H1 (cell line): ENCODE data around the gene KCNIP3. TPM values are rescaled to one million over a fixed set of nuclear protein-coding genes. Genes with fewer than 3 reads are reported as not detected.

ENCODE experiments used
- CTCF ChIA-PET: fragments of 300-600 bp; sonication (Branson Sonifier 250); formaldehyde crosslinking; loops from one replicate; lab custom pipeline; 2021; ENCODE audit not compliant: partially characterized antibody; lab: Charles Lee
- POLR2A ChIA-PET: fragments of 300-600 bp; sonication (Branson Sonifier 250); formaldehyde crosslinking; loops from one replicate; lab custom pipeline; 2021; ENCODE audit warnings: inconsistent platforms; ENCODE audit not compliant: partially characterized antibody; lab: Charles Lee
- DNase-seq, 2 experiments: peaks; one replicate each; pipeline versions ENCODE4 v3.0.0 to v3.0.0-alpha.2; 2010 to 2022; ENCODE audit warnings: low spot score in 2 of 2, low read depth in 1 of 2, mixed read lengths in 1 of 2
- FAIRE-seq: peaks from 2 replicates; lab custom pipeline; 2011; peaks lifted over from hg19 to GRCh38; lab: Jason Lieb, UNC
- H2AFZ ChIP-seq: 2 replicates; pipeline ENCODE4 v1.8.1; 2012; ENCODE audit warnings: low read length, inconsistent platforms
- H2AK5ac ChIP-seq: 2 replicates; pipeline ENCODE4 v1.6.1; 2013; ENCODE audit warnings: low read depth, low read length
- H2BK120ac ChIP-seq: replicated peaks from 2 replicates; pipeline ENCODE3; 2013; ENCODE audit warnings: low read depth, low read length, inconsistent platforms
- H2BK12ac ChIP-seq: 2 replicates; pipeline ENCODE4 v1.6.1; 2013; ENCODE audit warnings: low read depth, low read length
- H2BK15ac ChIP-seq: 2 replicates; pipeline ENCODE4 v1.6.1; 2013; ENCODE audit warnings: low read length
- H2BK20ac ChIP-seq: 2 replicates; pipeline ENCODE4 v1.6.1; 2013; ENCODE audit warnings: low read length
- H2BK5ac ChIP-seq: 2 replicates; pipeline ENCODE4 v1.6.1; 2013; ENCODE audit warnings: low read depth, low read length
- H3K14ac ChIP-seq: 2 replicates; pipeline ENCODE4 v1.6.1; 2013; ENCODE audit warnings: inconsistent platforms; ENCODE audit not compliant: insufficient read length
- H3K18ac ChIP-seq: 2 replicates; pipeline ENCODE4 v1.6.1; 2013; ENCODE audit warnings: low read length; ENCODE audit errors: extremely low read depth
- H3K23ac ChIP-seq: 2 replicates; pipeline ENCODE4 v1.6.1; 2013; ENCODE audit warnings: inconsistent platforms; ENCODE audit not compliant: insufficient read length
- H3K23me2 ChIP-seq: 2 replicates; pipeline ENCODE4 v1.6.1; 2013; ENCODE audit warnings: low read depth, low read length
- H3K27ac ChIP-seq: 2 replicates; pipeline ENCODE4 v1.6.1; 2011; ENCODE audit warnings: low read depth, low read length, inconsistent platforms
- H3K27me3 ChIP-seq, 4 experiments: replicated peaks in 1 of 4; 1 replicate in 1 of 4; 2 replicates in 3 of 4; pipeline versions ENCODE4 v1.6.1 to v1.8.1; 2011 to 2013; ENCODE audit warnings: low read length in 3 of 4, mild to moderate bottlenecking in 3 of 4, inconsistent platforms in 2 of 4, mixed read lengths in 2 of 4, moderate library complexity in 1 of 4; ENCODE audit not compliant: control insufficient read depth in 3 of 4, insufficient read depth in 3 of 4; ENCODE audit errors: extremely low read depth in 1 of 4
- H3K36me3 ChIP-seq, 4 experiments: 2 replicates each; pipeline versions ENCODE4 v1.6.1 to v1.8.1; 2011 to 2013; ENCODE audit warnings: mild to moderate bottlenecking in 4 of 4, low read length in 3 of 4, moderate library complexity in 2 of 4, control low read depth in 1 of 4, inconsistent platforms in 1 of 4; ENCODE audit not compliant: insufficient read depth in 4 of 4, control insufficient read depth in 2 of 4
- H3K4ac ChIP-seq: replicated peaks from 2 replicates; pipeline ENCODE3; 2013; ENCODE audit warnings: low read length, low read depth, mixed read lengths, inconsistent platforms; ENCODE audit not compliant: insufficient read length
- H3K4me1 ChIP-seq, 4 experiments: replicated peaks in 1 of 4; 1 replicate in 1 of 4; 2 replicates in 3 of 4; pipeline versions ENCODE4 v1.6.1 to v1.8.1; 2011 to 2013; ENCODE audit warnings: low read length in 3 of 4, inconsistent platforms in 2 of 4, mixed read lengths in 1 of 4; ENCODE audit not compliant: insufficient read depth in 4 of 4, control insufficient read depth in 3 of 4
- H3K4me2 ChIP-seq, 2 experiments: 2 replicates each; pipeline versions ENCODE4 v1.6.1 to v1.8.1; 2011 to 2013; ENCODE audit warnings: low read depth in 2 of 2, low read length in 2 of 2, control low read depth in 1 of 2, inconsistent platforms in 1 of 2, mild to moderate bottlenecking in 1 of 2; ENCODE audit not compliant: insufficient read depth in 1 of 2
- H3K4me3 ChIP-seq, 4 experiments: fragments of 200-600, 300-600 bp in 1 of 4; sonication (generic), shearing (Covaris generic), sonication (Bioruptor Twin) in 1 of 4; 2 replicates each; pipeline versions ENCODE4 v1.5.1 to v1.8.1; 2011 to 2016; ENCODE audit warnings: low read length in 4 of 4, low read depth in 3 of 4, control low read depth in 2 of 4, inconsistent platforms in 2 of 4, mild to moderate bottlenecking in 2 of 4, mixed read lengths in 1 of 4, moderate library complexity in 1 of 4; ENCODE audit not compliant: insufficient read depth in 2 of 4; ENCODE audit errors: extremely low read depth in 1 of 4
- H3K56ac ChIP-seq: replicated peaks from 2 replicates; pipeline ENCODE3; 2013; ENCODE audit warnings: low read depth, mild to moderate bottlenecking, mixed read lengths, low read length, inconsistent platforms; ENCODE audit not compliant: insufficient read length
- H3K79me1 ChIP-seq: 2 replicates; pipeline ENCODE4 v1.6.1; 2013; ENCODE audit warnings: low read depth, low read length, control low read depth
- H3K79me2 ChIP-seq, 2 experiments: 2 replicates each; pipeline versions ENCODE4 v1.6.1 to v1.8.1; 2012 to 2013; ENCODE audit warnings: low read length in 2 of 2, mild to moderate bottlenecking in 2 of 2, inconsistent platforms in 1 of 2; ENCODE audit not compliant: insufficient read depth in 2 of 2, control insufficient read depth in 1 of 2
- H3K9ac ChIP-seq, 4 experiments: replicated peaks in 1 of 4; 1 replicate in 1 of 4; 2 replicates in 3 of 4; pipeline versions ENCODE4 v1.6.1 to v1.8.1; 2011 to 2013; ENCODE audit warnings: low read depth in 3 of 4, low read length in 3 of 4, control low read depth in 2 of 4, mild to moderate bottlenecking in 2 of 4, moderate library complexity in 2 of 4, inconsistent platforms in 1 of 4; ENCODE audit errors: extremely low read depth in 1 of 4
- H3K9me3 ChIP-seq, 2 experiments: 2 replicates each; pipeline versions ENCODE4 v1.6.1 to v1.8.1; 2012 to 2013; ENCODE audit warnings: mild to moderate bottlenecking in 2 of 2, moderate library complexity in 2 of 2, control low read depth in 1 of 2, inconsistent platforms in 1 of 2, low read depth in 1 of 2, low read length in 1 of 2, mixed read lengths in 1 of 2; ENCODE audit not compliant: insufficient read depth in 2 of 2
- H4K20me1 ChIP-seq, 2 experiments: replicated peaks in 1 of 2; 2 replicates each; pipeline versions ENCODE3 to v1.8.1; 2011 to 2013; ENCODE audit warnings: inconsistent platforms in 2 of 2, low read length in 2 of 2, mild to moderate bottlenecking in 1 of 2; ENCODE audit not compliant: insufficient read depth in 2 of 2, control insufficient read depth in 1 of 2
- H4K5ac ChIP-seq: 2 replicates; pipeline ENCODE4 v1.6.1; 2013; ENCODE audit warnings: low read length, low read depth, mixed read lengths, inconsistent platforms; ENCODE audit not compliant: insufficient read length
- H4K8ac ChIP-seq: 2 replicates; pipeline ENCODE4 v1.8.0; 2013; ENCODE audit warnings: mild to moderate bottlenecking, moderate library complexity, low read length, inconsistent platforms; ENCODE audit not compliant: insufficient read depth; ENCODE audit errors: extremely low read depth
- H4K91ac ChIP-seq: replicated peaks from 2 replicates; pipeline ENCODE3; 2013; ENCODE audit warnings: low read length, mixed read lengths, inconsistent platforms; ENCODE audit not compliant: insufficient read length
- CEBPB ChIP-seq: IDR thresholded peaks from 2 replicates; pipeline ENCODE4 v1.6.1; 2012; ENCODE audit warnings: low read depth, low read length
- EP300 ChIP-seq, 2 experiments: IDR thresholded peaks; 1 replicate in 1 of 2; 2 replicates in 1 of 2; pipeline ENCODE4 v1.6.1; 2011 to 2012; ENCODE audit warnings: low read depth in 2 of 2, low read length in 2 of 2, mild to moderate bottlenecking in 2 of 2, borderline replicate concordance in 1 of 2, inconsistent platforms in 1 of 2, moderate library complexity in 1 of 2
- GABPA ChIP-seq: IDR thresholded peaks from 2 replicates; pipeline ENCODE4 v1.6.1; 2011; ENCODE audit warnings: mild to moderate bottlenecking, low read length, moderate library complexity, borderline replicate concordance; ENCODE audit not compliant: insufficient read depth
- WGBS, 2 experiments: shearing (Covaris generic) in 1 of 2; methylation state at CpG; one replicate each; pipeline versions ENCODE4 v1.1.6 to v1.1.7; 2013 to 2015; ENCODE audit warnings: low lambda C conversion rate in 2 of 2, mixed read lengths in 2 of 2, inconsistent platforms in 1 of 2, low coverage in 1 of 2, missing lambda C conversion rate in 1 of 2; ENCODE audit not compliant: insufficient replicate concordance in 2 of 2, insufficient coverage in 1 of 2, insufficient read length in 1 of 2; ENCODE audit errors: extremely low coverage in 1 of 2, missing lambda C conversion rate in 1 of 2; 5-methylcytosine and 5-hydroxymethylcytosine counted together
- polyA plus RNA-seq, 7 experiments: library from polyadenylated mRNA; depleted of rRNA in 3 of 7; stranded (reverse) in 5 of 7; unstranded in 2 of 7; fragments of >200 nt in 5 of 7; fragments of 200-250 nt in 2 of 7; gene quantifications; 1 replicate in 5 of 7; 2 replicates in 1 of 7; 4 replicates in 1 of 7; pipeline versions ENCODE4 v1.2.1 to v1.2.3, GENCODE V29; 2011 to 2013; ENCODE audit warnings: missing spikeins in 2 of 7, mixed read lengths in 2 of 7
- total RNA-seq: library from RNA; stranded (reverse); fragmentation: NEBNext Ultra II Directional; extraction: Animal tissue kit (Norgen Biotek cat#: 25700); gene quantifications from 2 replicates; pipeline ENCODE4 v1.2.1, GENCODE V29; 2021

KCNIP3 gene
- total and polyA plus RNA-seq, 2 of the 8 experiments (the other 6 are each of a cell fraction or from before 2014, with no cell fraction given) = 0.33 to 1.9 TPM

- POLR2A ChIA-PET = no interaction called here
- H2BK15ac ChIP-seq = no peak overlapping the region
Observed at GRCh38 chr2:95384854-95385569, 87.9 kb downstream of the KCNIP3 start.

More at GRCh38 chr2:95384854-95385569, 87.9 kb downstream of the KCNIP3 start:
- no peak overlapping the region for H4K5ac ChIP-seq
- H2BK12ac ChIP-seq = no peak overlapping the region
- no peak overlapping the region for H2BK5ac ChIP-seq
- no peaks in the 10 kb centered on the region; a peak in 1 of 7 replicates for H3K4me1 ChIP-seq
- peaks cover 56 to 84% of the 10 kb centered on the region in 2 experiments for H3K9me3 ChIP-seq
- H2AK5ac ChIP-seq = no peak overlapping the region
- H3K36me3 ChIP-seq = no peaks in the 10 kb centered on the region
- no peak overlapping the region for H4K91ac ChIP-seq
- no peak for TF ChIP-seq EP300 (IDR thresholded peaks at IDR 0.05; ENCODE audit: borderline replicate concordance in 1 of 2, low read depth in 2 of 2, low read length in 2 of 2)
- no peak for TF ChIP-seq CEBPB
- no peak for TF ChIP-seq GABPA
- CTCF ChIA-PET = interaction anchor here (2.0 kb wide), 1 partner anchor 18 kb away, joined by 6 read pairs; the partner anchor contains the start of gene FAHD2A
- peaks cover 0 to 2% (median 0%) of the 10 kb centered on the region in 4 experiments; a peak in 1 of 7 replicates for H3K27me3 ChIP-seq
- H3K79me2 ChIP-seq = no peaks in the 10 kb centered on the region
- H3K4me3 ChIP-seq = no peak overlapping the region
- H4K20me1 ChIP-seq = no peaks in the 10 kb centered on the region
- H3K23me2 ChIP-seq = no peaks in the 10 kb centered on the region
- 81% methylated on average over 10 of the region's 12 CpGs; no CpG with 5 or more reads in 1 of the 2 experiments for WGBS, 2 experiments
- H3K4ac ChIP-seq = no peak overlapping the region
- no peak overlapping the region for H2AFZ ChIP-seq
- no peak overlapping the region for H2BK120ac ChIP-seq
- no peak overlapping the region for H3K18ac ChIP-seq
- FAIRE-seq = no peak
- no peak overlapping the region for H3K23ac ChIP-seq
- H3K56ac ChIP-seq = no peak overlapping the region
- no peak for DNase-seq
- H3K79me1 ChIP-seq = no peaks in the 10 kb centered on the region
- no peak overlapping the region for H3K14ac ChIP-seq
- no peak overlapping the region for H3K27ac ChIP-seq
- H2BK20ac ChIP-seq = no peak overlapping the region
- no peak overlapping the region for H3K4me2 ChIP-seq
- H3K9ac ChIP-seq = no peak overlapping the region
- no peak overlapping the region for H4K8ac ChIP-seq
